Measurements from ENCODE around the gene RNF183.

The RNF183 gene

DNA sequence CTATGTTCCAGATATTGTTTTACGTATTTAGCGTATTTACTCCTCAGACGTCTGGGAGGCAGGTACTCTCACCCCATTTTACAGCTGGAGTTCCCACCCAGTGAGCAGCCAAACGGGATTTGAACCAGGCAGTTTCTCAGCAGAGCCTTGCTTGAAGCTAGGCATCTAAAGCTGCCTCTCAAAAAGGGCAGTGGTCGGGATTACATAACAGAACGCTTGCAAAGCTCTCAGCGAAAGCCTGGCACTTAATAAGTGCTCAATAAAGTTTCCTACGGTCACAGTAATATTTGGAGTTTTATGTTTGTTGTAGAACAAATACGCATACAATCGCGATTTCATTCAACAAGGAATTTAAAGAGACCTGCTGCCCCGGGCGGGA lies 45.9 kb upstream of the RNF183 start:
- DNase-seq (ENCODE audit: low read depth) = no peak
- peak overlapping the region; percentile 75 for H3K4me3 ChIP-seq (ENCODE audit: low read depth, low read length)
- TF ChIP-seq CTCF (IDR thresholded peaks at IDR 0.05; ENCODE audit: control insufficient read depth, extremely low read depth, insufficient read depth) = no peak

GRCh38 chr9:113348437-113348836 lies 45.3 kb upstream of the RNF183 start:
- no peak for DNase-seq (ENCODE audit: low read depth)
- no peak for TF ChIP-seq CTCF (IDR thresholded peaks at IDR 0.05; ENCODE audit: control insufficient read depth, extremely low read depth, insufficient read depth)
- no peak overlapping the region for H3K4me3 ChIP-seq (ENCODE audit: low read depth, low read length)

- no peak overlapping the region for H3K4me3 ChIP-seq (ENCODE audit: low read depth, low read length)
- TF ChIP-seq CTCF (IDR thresholded peaks at IDR 0.05; ENCODE audit: control insufficient read depth, extremely low read depth, insufficient read depth) = no peak
- DNase-seq (ENCODE audit: low read depth) = no peak
These were observed 42.5 kb upstream of the RNF183 start for GRCh38 chr9:113345671-113346070.

GRCh38 chr9:113345190-113345589 lies 42.0 kb upstream of the RNF183 start:
- no peak for DNase-seq (ENCODE audit: low read depth)
- TF ChIP-seq CTCF (IDR thresholded peaks at IDR 0.05; ENCODE audit: control insufficient read depth, extremely low read depth, insufficient read depth) = no peak
- H3K4me3 ChIP-seq (ENCODE audit: low read depth, low read length) = no peak overlapping the region

DNA sequence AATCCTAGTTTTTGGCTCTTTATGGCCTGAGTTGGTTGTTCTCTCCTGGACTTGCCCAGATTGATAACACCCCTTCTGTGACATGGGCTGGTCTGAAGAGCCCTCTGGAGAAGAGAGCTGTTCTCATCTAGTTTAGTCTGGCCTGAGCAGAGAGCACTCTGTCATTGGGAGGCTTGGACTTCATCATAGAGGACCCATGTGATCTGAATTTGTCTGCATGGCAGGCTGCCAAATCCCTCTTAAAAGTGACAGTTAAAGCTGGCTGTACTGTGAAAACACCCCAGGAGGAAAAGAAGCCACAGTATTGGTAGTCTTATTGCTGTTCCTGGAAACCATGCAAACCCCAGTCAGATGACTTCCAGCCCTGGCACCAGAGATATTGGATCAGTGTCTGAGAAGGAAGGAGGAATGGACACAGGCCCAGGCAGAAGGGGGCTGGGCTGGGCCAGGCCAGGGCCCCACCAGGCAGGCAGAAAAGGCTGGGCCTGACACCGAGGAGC lies 40.6 kb upstream of the RNF183 start:
- DNase-seq (ENCODE audit: low read depth) = peak; percentile 73
- H3K4me3 ChIP-seq (ENCODE audit: low read depth, low read length) = no peak overlapping the region
- no peak for TF ChIP-seq CTCF (IDR thresholded peaks at IDR 0.05; ENCODE audit: control insufficient read depth, extremely low read depth, insufficient read depth)

DNA sequence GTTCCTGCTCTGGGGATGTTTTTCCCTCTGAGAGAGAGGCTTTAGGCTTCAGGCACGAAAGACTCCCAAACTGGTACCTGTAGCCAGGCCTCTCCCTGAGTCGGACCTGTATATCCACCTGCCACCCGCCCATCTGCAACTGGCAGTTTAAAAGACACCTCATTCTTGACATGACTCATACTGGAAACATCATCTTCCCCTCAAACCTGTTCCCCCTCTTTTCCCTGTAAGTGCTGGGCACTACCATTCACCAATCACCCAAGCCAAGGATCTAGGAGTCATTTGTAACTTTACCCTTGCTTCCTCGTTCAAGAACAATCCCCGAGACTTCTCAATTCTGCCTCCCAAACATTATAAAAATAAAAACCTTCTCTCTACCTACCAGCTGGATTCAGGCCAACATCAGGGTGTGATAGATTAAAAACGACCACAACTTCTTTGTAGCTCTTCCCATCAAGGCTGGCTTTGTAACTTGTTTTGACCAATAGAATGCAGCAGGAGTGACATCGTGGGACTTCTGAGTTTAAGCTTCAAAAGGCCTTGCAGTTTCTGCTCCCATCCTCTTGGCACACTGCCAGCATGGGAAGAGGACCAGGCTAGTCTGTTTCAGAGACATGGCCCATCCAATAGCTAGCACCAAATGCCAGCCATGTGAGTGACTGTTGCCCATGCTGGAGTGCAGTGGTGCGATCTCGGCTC lies 38.7 kb upstream of the RNF183 start:
- no peak overlapping the region for H3K4me3 ChIP-seq (ENCODE audit: low read depth, low read length)
- DNase-seq (ENCODE audit: low read depth) = no peak
- TF ChIP-seq CTCF (IDR thresholded peaks at IDR 0.05; ENCODE audit: control insufficient read depth, extremely low read depth, insufficient read depth) = no peak

All from LNCaP clone FGC (cell line).